LNCAP (cell line): ENCODE measurements around the gene GNA12.

Experiments
- CTCF ChIP-seq: fragments of 450-650 bp; IDR thresholded peaks from 2 replicates; pipeline ENCODE4 v1.5.1; 2017; ENCODE audit warnings: mild to moderate bottlenecking

GNA12 gene

GRCh38 chr7:2719007-2719406 lies 125.1 kb downstream of the GNA12 start:
- peak; percentile 70 for TF ChIP-seq CTCF

GRCh38 chr7:2718296-2718965 lies 125.7 kb downstream of the GNA12 start:
- no peak for TF ChIP-seq CTCF

- TF ChIP-seq CTCF = no peak
These were observed 126.5 kb downstream of the GNA12 start for GRCh38 chr7:2717293-2718261.

- TF ChIP-seq CTCF = no peak
These were observed 127.2 kb downstream of the GNA12 start for GRCh38 chr7:2716906-2717292.

GRCh38 chr7:2716488-2716887 lies 127.6 kb downstream of the GNA12 start:
- TF ChIP-seq CTCF = no peak

- TF ChIP-seq CTCF = no peak
These were observed 128.5 kb downstream of the GNA12 start for GRCh38 chr7:2715341-2716231.

- no peak for TF ChIP-seq CTCF
These were observed 129.5 kb downstream of the GNA12 start for GRCh38 chr7:2714636-2715035.
